KOPT-K1 (cell line): ENCODE data around the gene TMEM95.
A peak's percentile ranks its signal among the peaks of the same experiment; 100 is the strongest.

Experiments used
- H3K27ac ChIP-seq: fragments of 200-600 bp; sonication (generic); 2 replicates; pipeline ENCODE4 v1.5.1; 2016; ENCODE audit warnings: antibody characterized with exemption, mild to moderate bottlenecking, low read depth, low read length; ENCODE audit not compliant: poor library complexity, severe bottlenecking
- H3K36me3 ChIP-seq: fragments of 200-600 bp; sonication (generic); 2 replicates; pipeline ENCODE4 v1.5.1; 2017; ENCODE audit warnings: antibody characterized with exemption, mild to moderate bottlenecking, low read length, moderate library complexity; ENCODE audit not compliant: insufficient read depth
- H3K9me3 ChIP-seq: fragments of 200-600 bp; sonication (generic); 2 replicates; pipeline ENCODE4 v1.5.1; 2017; ENCODE audit warnings: antibody characterized with exemption, low read length, mild to moderate bottlenecking; ENCODE audit not compliant: insufficient read depth, poor library complexity, severe bottlenecking

The TMEM95 gene, protein sequence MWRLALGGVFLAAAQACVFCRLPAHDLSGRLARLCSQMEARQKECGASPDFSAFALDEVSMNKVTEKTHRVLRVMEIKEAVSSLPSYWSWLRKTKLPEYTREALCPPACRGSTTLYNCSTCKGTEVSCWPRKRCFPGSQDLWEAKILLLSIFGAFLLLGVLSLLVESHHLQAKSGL

DNA sequence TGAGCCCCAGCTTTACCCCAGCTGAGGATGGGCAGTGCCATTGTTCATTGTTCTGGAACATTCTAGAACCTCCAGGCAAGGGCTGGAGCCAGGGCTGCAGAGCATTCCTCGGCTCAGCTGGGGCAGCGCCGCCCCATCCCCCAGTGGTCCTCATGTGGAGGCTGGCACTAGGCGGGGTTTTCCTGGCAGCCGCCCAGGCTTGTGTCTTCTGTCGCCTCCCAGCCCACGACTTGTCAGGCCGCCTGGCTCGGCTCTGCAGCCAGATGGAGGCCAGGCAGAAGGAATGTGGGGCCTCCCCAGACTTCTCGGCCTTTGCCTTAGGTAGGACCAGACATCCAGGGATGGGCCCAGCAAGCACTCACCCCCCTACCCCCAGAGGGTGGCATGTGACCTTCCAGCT, at the start of gene TMEM95:
TSS of gene TMEM95 (plus strand) at position 104 of the 400 bp plus-strand sequence. CDS start at position 153, 49 bp downstream.
- no peaks in the 10 kb centered on the region for H3K9me3 ChIP-seq
- peaks cover 33% of the 10 kb centered on the region for H3K36me3 ChIP-seq
- H3K27ac ChIP-seq = no peak within 1 kb of the TSS

- no peaks in the 10 kb centered on the region for H3K9me3 ChIP-seq
- H3K36me3 ChIP-seq = peaks cover 31% of the 10 kb centered on the region
- peak within 1 kb of the TSS; percentile 95 for H3K27ac ChIP-seq
Observed at GRCh38 chr17:7306911-7307685, 47.9 kb upstream of the TMEM95 start, which contains the start of gene EIF5A. EIF5A (plus strand) TSS chr17:7307628; CDS start chr17:7309636, 2,008 bp downstream.

GRCh38 chr17:7307686-7308624, 47.0 kb upstream of the TMEM95 start:
- Histone ChIP-seq H3K9me3 (no peaks in the 10 kb centered on the region), H3K27ac (peak overlapping the region; percentile 95), H3K36me3 (peaks cover 40% of the 10 kb centered on the region)

DNA sequence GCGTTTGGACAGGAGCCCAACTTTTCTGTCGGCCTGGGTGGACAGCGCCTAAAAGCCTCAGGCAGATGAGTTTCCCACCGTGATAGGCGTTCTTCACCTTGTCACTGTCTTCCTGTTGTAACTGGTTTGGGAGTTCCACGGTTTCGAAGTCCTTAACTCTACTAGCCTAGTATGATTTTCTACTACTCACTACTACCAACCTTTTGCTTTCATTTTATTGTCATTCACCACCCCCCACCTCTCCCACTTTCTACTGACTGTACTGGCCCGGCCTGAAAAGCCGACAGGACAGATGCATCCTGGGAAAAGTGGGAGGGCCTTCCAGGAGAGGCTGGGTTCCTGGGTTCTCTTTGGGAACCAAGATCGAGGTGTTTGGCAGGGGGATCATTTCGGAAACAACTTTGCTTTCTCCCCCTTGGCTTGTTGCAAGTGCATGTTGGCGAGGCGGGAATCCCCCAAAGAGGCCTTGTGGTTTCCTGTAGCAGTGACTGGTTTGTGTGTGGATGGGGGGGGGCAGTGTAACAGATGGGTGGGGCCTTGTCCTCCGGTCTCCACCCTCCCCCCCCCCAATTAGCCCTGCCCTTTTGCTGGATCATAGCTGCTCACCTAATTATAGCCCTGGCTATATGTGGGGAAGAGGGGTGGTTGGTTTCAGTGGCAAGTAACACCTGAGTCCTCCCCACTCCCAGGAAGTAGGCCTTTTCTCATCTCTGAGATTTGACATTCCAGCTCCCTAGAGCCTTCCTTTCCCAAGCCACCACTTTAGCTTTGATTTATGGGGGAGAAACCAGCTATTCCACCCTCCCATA, 46.1 kb upstream of the TMEM95 start:
- no peaks in the 10 kb centered on the region for H3K9me3 ChIP-seq
- H3K36me3 ChIP-seq = peaks cover 48% of the 10 kb centered on the region
- H3K27ac ChIP-seq = peak overlapping the region; percentile 95

DNA sequence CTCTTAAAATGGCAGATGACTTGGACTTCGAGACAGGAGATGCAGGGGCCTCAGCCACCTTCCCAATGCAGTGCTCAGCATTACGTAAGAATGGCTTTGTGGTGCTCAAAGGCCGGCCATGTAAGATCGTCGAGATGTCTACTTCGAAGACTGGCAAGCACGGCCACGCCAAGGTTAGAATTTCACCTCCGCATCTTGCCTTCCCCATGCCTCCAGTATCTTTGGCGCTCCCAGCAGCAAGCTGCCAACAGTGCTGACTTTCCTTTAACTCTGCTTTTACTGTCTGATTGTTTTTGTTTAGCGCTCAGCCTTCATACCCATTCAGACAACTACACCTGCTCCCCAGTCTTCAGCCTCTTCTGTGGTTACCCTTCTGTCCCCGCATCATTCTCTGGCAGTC, 45.3 kb upstream of the TMEM95 start:
- H3K36me3 ChIP-seq = peaks cover 52% of the 10 kb centered on the region

GRCh38 chr17:7311110-7311705, 43.7 kb upstream of the TMEM95 start:
- Histone ChIP-seq H3K27ac (no peak overlapping the region), H3K9me3 (no peaks in the 10 kb centered on the region), H3K36me3 (peaks cover 57% of the 10 kb centered on the region)

More for the DNA sequence above, 45.3 kb upstream of the TMEM95 start:
- peak overlapping the region; percentile 95 for H3K27ac ChIP-seq
- H3K9me3 ChIP-seq = no peaks in the 10 kb centered on the region

DNA sequence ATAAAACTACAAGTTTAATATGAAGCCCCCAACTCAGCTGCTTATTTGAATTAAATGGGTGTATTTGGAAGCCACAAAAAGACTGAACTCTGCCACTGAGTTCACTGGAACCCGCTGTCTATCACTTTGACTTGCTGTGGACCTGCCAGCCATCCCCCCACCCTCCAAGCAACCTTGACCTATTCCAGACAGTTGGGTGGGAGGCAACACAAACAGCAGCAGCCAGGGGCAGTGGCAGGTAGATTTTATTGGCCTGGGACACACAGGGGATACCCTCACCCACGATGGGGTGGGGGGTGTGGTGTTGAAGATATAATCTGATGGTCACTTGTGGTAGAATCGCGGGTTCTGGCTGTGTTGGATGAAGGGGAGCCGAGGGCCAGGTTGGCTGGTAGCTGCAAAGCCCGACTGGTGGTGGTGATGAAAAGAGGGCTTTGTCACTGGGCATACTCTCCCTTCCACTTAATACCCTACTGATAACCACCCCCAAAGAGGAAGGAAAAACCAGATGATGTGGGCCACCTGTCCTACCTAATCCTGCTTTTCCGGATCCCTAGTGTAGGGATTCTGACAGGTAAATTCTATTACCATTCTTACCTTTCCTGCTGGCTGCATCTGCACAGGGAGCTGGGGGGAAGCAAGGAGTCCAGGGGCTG, 42.4 kb upstream of the TMEM95 start:
- Histone ChIP-seq H3K9me3 (no peaks in the 10 kb centered on the region), H3K36me3 (peaks cover 67% of the 10 kb centered on the region), H3K27ac (no peak overlapping the region)

- Histone ChIP-seq H3K9me3 (no peaks in the 10 kb centered on the region), H3K36me3 (peaks cover 74% of the 10 kb centered on the region), H3K27ac (no peak overlapping the region)
Observed at GRCh38 chr17:7313088-7313889, 41.7 kb upstream of the TMEM95 start.

DNA sequence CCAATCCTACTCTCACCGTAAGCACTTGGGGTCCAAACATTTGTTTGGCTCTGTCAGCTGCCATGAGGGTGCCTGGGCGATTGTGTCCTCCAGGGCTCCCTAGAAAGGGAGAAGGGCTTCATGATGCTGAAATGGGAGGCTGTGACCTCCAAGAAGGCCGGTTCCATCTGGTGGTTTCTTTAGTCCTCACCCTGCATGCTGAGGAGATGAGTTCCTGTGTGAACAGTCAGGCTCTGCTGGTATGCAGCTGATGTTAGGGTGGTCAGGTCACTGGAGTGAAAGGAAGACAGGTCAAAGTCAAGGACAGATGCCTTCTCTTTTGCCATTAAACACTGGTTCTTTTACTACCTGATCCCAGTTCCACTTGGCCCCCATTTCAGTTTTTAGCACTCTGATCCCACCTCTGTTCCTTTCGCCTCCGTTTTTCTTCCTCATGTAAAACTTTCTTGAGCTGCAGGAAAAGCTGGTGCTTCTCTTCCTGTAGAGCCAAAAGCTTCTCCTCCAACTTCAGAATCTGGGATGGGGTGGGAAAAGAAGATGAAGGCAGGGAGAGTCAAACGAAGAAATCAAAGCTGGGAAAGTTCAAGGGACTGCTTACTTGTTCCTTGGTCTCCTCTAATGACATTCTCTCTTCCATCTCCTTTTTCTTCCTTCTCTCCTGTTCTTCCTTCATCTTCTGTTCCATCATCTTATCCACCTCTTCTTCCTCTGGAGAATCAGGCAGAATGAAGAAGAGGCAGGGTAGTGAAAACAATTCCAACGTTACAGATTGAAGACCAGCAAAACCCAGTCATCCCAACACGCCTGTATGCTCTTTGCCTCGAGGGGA, 40.9 kb upstream of the TMEM95 start:
- Histone ChIP-seq H3K36me3 (peaks cover 81% of the 10 kb centered on the region), H3K9me3 (no peaks in the 10 kb centered on the region), H3K27ac (peak overlapping the region; percentile 78)

DNA sequence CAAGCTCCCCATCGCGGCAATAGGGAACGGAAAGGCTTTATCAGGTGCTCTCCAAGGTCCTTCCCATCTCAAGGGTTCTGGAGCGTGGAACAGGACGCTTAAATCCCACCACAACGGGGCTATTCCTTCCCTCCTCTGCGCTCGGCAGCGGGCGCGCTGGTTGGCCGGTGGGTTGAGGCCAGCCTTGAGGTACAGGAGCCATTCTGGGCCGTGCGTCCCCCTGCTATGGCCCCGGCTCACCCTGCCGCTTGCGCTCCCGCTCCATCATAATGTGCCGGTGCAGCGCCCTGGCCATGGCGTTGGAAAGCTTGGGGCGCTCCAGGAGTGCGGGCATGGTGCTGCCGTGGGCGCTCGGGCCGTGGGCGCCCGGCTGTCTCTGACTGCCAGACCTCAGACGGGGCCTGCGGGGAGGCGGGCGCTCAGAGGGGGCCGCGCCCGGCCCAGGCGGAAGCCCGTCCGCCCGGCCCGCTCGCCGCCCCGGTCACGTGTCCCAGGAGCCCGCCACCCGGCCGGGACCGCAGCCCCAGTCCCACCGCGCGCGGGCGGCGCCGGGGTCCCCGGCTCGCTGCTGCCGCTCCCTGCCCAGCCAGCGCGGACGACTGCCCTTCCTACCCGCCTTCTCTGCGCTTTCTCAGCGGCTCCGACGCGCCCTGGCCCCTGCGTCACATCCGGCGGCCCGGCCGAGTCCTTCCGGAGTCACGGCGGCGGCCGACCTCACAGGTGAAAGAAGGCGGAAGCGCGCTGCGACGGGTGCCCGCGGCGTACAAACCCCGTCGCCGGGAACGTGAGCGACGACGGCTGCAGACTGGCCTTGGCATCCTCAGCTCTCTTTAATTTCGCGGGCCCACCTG, 40.0 kb upstream of the TMEM95 start, which contains the start of gene GPS2:
TSS of gene GPS2 (minus strand) at position 642 of the 851 bp plus-strand sequence. CDS start at position 334, 308 bp downstream.
- Histone ChIP-seq H3K36me3 (peaks cover 73% of the 10 kb centered on the region), H3K27ac (peak within 1 kb of the TSS; percentile 78), H3K9me3 (no peaks in the 10 kb centered on the region)

DNA sequence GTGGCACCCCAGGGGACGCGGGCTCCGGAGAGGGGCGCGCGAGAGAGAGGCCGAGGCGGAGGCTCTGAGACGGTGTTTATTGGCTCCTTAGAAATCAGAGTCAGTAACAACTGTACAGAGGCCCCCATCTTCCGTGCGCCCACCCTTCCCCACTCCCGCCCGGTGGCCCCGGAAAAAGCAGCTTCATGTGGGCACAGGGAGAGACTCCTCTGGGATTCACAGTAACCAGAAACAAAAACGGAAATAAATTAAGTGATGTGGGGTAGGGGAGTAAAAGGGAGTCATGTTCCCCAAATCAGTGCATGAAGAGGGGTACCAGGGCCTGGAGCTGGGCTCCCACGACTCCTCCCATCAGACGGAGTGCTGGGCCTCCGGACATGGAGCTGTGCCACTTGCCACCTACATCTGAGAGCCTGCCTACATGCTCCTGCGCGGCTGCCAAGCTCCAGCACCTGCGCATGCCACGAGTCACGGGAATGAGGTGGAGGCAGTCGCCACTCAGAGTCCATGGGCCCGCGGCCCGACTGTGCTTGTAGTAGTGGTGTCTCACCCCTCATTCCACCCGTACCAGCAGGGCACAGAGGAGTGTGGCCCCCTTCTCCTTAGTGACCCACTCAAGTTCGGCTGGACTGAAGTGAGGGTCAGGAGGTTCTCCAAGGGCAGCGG, 39.3 kb upstream of the TMEM95 start:
- H3K27ac ChIP-seq = peak overlapping the region; percentile 78
- H3K36me3 ChIP-seq = peaks cover 73% of the 10 kb centered on the region
- H3K9me3 ChIP-seq = no peaks in the 10 kb centered on the region
